H1 (cell line): ENCODE data around the gene ENTPD2. TPM values are rescaled to one million over a fixed set of nuclear protein-coding genes. Genes with fewer than 3 reads are reported as not detected.
A peak's percentile ranks its signal among the peaks of the same experiment; 100 is the strongest.

ENCODE experiments used
- CTCF ChIA-PET: fragments of 300-600 bp; sonication (Branson Sonifier 250); formaldehyde crosslinking; loops from one replicate; lab custom pipeline; 2021; ENCODE audit not compliant: partially characterized antibody; lab: Charles Lee
- POLR2A ChIA-PET: fragments of 300-600 bp; sonication (Branson Sonifier 250); formaldehyde crosslinking; loops from one replicate; lab custom pipeline; 2021; ENCODE audit warnings: inconsistent platforms; ENCODE audit not compliant: partially characterized antibody; lab: Charles Lee
- DNase-seq, 2 experiments: peaks; one replicate each; pipeline versions ENCODE4 v3.0.0 to v3.0.0-alpha.2; 2010 to 2022; ENCODE audit warnings: low spot score in 2 of 2, low read depth in 1 of 2, mixed read lengths in 1 of 2
- FAIRE-seq: peaks from 2 replicates; lab custom pipeline; 2011; peaks lifted over from hg19 to GRCh38; lab: Jason Lieb, UNC
- H2AFZ ChIP-seq: 2 replicates; pipeline ENCODE4 v1.8.1; 2012; ENCODE audit warnings: low read length, inconsistent platforms
- H2AK5ac ChIP-seq: 2 replicates; pipeline ENCODE4 v1.6.1; 2013; ENCODE audit warnings: low read depth, low read length
- H2BK120ac ChIP-seq: replicated peaks from 2 replicates; pipeline ENCODE3; 2013; ENCODE audit warnings: low read depth, low read length, inconsistent platforms
- H2BK12ac ChIP-seq: 2 replicates; pipeline ENCODE4 v1.6.1; 2013; ENCODE audit warnings: low read depth, low read length
- H2BK15ac ChIP-seq: 2 replicates; pipeline ENCODE4 v1.6.1; 2013; ENCODE audit warnings: low read length
- H2BK20ac ChIP-seq: 2 replicates; pipeline ENCODE4 v1.6.1; 2013; ENCODE audit warnings: low read length
- H2BK5ac ChIP-seq: 2 replicates; pipeline ENCODE4 v1.6.1; 2013; ENCODE audit warnings: low read depth, low read length
- H3K14ac ChIP-seq: 2 replicates; pipeline ENCODE4 v1.6.1; 2013; ENCODE audit warnings: inconsistent platforms; ENCODE audit not compliant: insufficient read length
- H3K18ac ChIP-seq: 2 replicates; pipeline ENCODE4 v1.6.1; 2013; ENCODE audit warnings: low read length; ENCODE audit errors: extremely low read depth
- H3K23ac ChIP-seq: 2 replicates; pipeline ENCODE4 v1.6.1; 2013; ENCODE audit warnings: inconsistent platforms; ENCODE audit not compliant: insufficient read length
- H3K23me2 ChIP-seq: 2 replicates; pipeline ENCODE4 v1.6.1; 2013; ENCODE audit warnings: low read depth, low read length
- H3K27ac ChIP-seq: 2 replicates; pipeline ENCODE4 v1.6.1; 2011; ENCODE audit warnings: low read depth, low read length, inconsistent platforms
- H3K27me3 ChIP-seq, 4 experiments: replicated peaks in 1 of 4; 1 replicate in 1 of 4; 2 replicates in 3 of 4; pipeline versions ENCODE4 v1.6.1 to v1.8.1; 2011 to 2013; ENCODE audit warnings: low read length in 3 of 4, mild to moderate bottlenecking in 3 of 4, inconsistent platforms in 2 of 4, mixed read lengths in 2 of 4, moderate library complexity in 1 of 4; ENCODE audit not compliant: control insufficient read depth in 3 of 4, insufficient read depth in 3 of 4; ENCODE audit errors: extremely low read depth in 1 of 4
- H3K36me3 ChIP-seq, 4 experiments: 2 replicates each; pipeline versions ENCODE4 v1.6.1 to v1.8.1; 2011 to 2013; ENCODE audit warnings: mild to moderate bottlenecking in 4 of 4, low read length in 3 of 4, moderate library complexity in 2 of 4, control low read depth in 1 of 4, inconsistent platforms in 1 of 4; ENCODE audit not compliant: insufficient read depth in 4 of 4, control insufficient read depth in 2 of 4
- H3K4ac ChIP-seq: replicated peaks from 2 replicates; pipeline ENCODE3; 2013; ENCODE audit warnings: low read length, low read depth, mixed read lengths, inconsistent platforms; ENCODE audit not compliant: insufficient read length
- H3K4me1 ChIP-seq, 4 experiments: replicated peaks in 1 of 4; 1 replicate in 1 of 4; 2 replicates in 3 of 4; pipeline versions ENCODE4 v1.6.1 to v1.8.1; 2011 to 2013; ENCODE audit warnings: low read length in 3 of 4, inconsistent platforms in 2 of 4, mixed read lengths in 1 of 4; ENCODE audit not compliant: insufficient read depth in 4 of 4, control insufficient read depth in 3 of 4
- H3K4me2 ChIP-seq, 2 experiments: 2 replicates each; pipeline versions ENCODE4 v1.6.1 to v1.8.1; 2011 to 2013; ENCODE audit warnings: low read depth in 2 of 2, low read length in 2 of 2, control low read depth in 1 of 2, inconsistent platforms in 1 of 2, mild to moderate bottlenecking in 1 of 2; ENCODE audit not compliant: insufficient read depth in 1 of 2
- H3K4me3 ChIP-seq, 4 experiments: fragments of 200-600, 300-600 bp in 1 of 4; sonication (generic), shearing (Covaris generic), sonication (Bioruptor Twin) in 1 of 4; 2 replicates each; pipeline versions ENCODE4 v1.5.1 to v1.8.1; 2011 to 2016; ENCODE audit warnings: low read length in 4 of 4, low read depth in 3 of 4, control low read depth in 2 of 4, inconsistent platforms in 2 of 4, mild to moderate bottlenecking in 2 of 4, mixed read lengths in 1 of 4, moderate library complexity in 1 of 4; ENCODE audit not compliant: insufficient read depth in 2 of 4; ENCODE audit errors: extremely low read depth in 1 of 4
- H3K56ac ChIP-seq: replicated peaks from 2 replicates; pipeline ENCODE3; 2013; ENCODE audit warnings: low read depth, mild to moderate bottlenecking, mixed read lengths, low read length, inconsistent platforms; ENCODE audit not compliant: insufficient read length
- H3K79me1 ChIP-seq: 2 replicates; pipeline ENCODE4 v1.6.1; 2013; ENCODE audit warnings: low read depth, low read length, control low read depth
- H3K79me2 ChIP-seq, 2 experiments: 2 replicates each; pipeline versions ENCODE4 v1.6.1 to v1.8.1; 2012 to 2013; ENCODE audit warnings: low read length in 2 of 2, mild to moderate bottlenecking in 2 of 2, inconsistent platforms in 1 of 2; ENCODE audit not compliant: insufficient read depth in 2 of 2, control insufficient read depth in 1 of 2
- H3K9ac ChIP-seq, 4 experiments: replicated peaks in 1 of 4; 1 replicate in 1 of 4; 2 replicates in 3 of 4; pipeline versions ENCODE4 v1.6.1 to v1.8.1; 2011 to 2013; ENCODE audit warnings: low read depth in 3 of 4, low read length in 3 of 4, control low read depth in 2 of 4, mild to moderate bottlenecking in 2 of 4, moderate library complexity in 2 of 4, inconsistent platforms in 1 of 4; ENCODE audit errors: extremely low read depth in 1 of 4
- H3K9me3 ChIP-seq, 2 experiments: 2 replicates each; pipeline versions ENCODE4 v1.6.1 to v1.8.1; 2012 to 2013; ENCODE audit warnings: mild to moderate bottlenecking in 2 of 2, moderate library complexity in 2 of 2, control low read depth in 1 of 2, inconsistent platforms in 1 of 2, low read depth in 1 of 2, low read length in 1 of 2, mixed read lengths in 1 of 2; ENCODE audit not compliant: insufficient read depth in 2 of 2
- H4K20me1 ChIP-seq, 2 experiments: replicated peaks in 1 of 2; 2 replicates each; pipeline versions ENCODE3 to v1.8.1; 2011 to 2013; ENCODE audit warnings: inconsistent platforms in 2 of 2, low read length in 2 of 2, mild to moderate bottlenecking in 1 of 2; ENCODE audit not compliant: insufficient read depth in 2 of 2, control insufficient read depth in 1 of 2
- H4K5ac ChIP-seq: 2 replicates; pipeline ENCODE4 v1.6.1; 2013; ENCODE audit warnings: low read length, low read depth, mixed read lengths, inconsistent platforms; ENCODE audit not compliant: insufficient read length
- H4K8ac ChIP-seq: 2 replicates; pipeline ENCODE4 v1.8.0; 2013; ENCODE audit warnings: mild to moderate bottlenecking, moderate library complexity, low read length, inconsistent platforms; ENCODE audit not compliant: insufficient read depth; ENCODE audit errors: extremely low read depth
- H4K91ac ChIP-seq: replicated peaks from 2 replicates; pipeline ENCODE3; 2013; ENCODE audit warnings: low read length, mixed read lengths, inconsistent platforms; ENCODE audit not compliant: insufficient read length
- E2F6 ChIP-seq: IDR thresholded peaks from 2 replicates; pipeline ENCODE4 v1.6.1; 2012; ENCODE audit warnings: inconsistent platforms
- GABPA ChIP-seq: IDR thresholded peaks from 2 replicates; pipeline ENCODE4 v1.6.1; 2011; ENCODE audit warnings: mild to moderate bottlenecking, low read length, moderate library complexity, borderline replicate concordance; ENCODE audit not compliant: insufficient read depth
- KDM5A ChIP-seq: fragments of 200-600 bp; IDR thresholded peaks from 2 replicates; pipeline ENCODE4 v1.7.1; 2012; ENCODE audit warnings: mild to moderate bottlenecking, low read length, inconsistent platforms, mixed read lengths
- MAFK ChIP-seq: IDR thresholded peaks from 2 replicates; pipeline ENCODE4 v1.6.1; 2012; ENCODE audit warnings: low read depth, mild to moderate bottlenecking, improper control_type of control experiment, low read length
- RAD21 ChIP-seq, 2 experiments: IDR thresholded peaks in 1 of 2; conservative IDR thresholded peaks in 1 of 2; 2 replicates each; pipeline ENCODE4 v1.6.1; 2011; ENCODE audit warnings: low read depth in 2 of 2, low read length in 2 of 2, improper control_type of control experiment in 1 of 2, inconsistent platforms in 1 of 2, mild to moderate bottlenecking in 1 of 2, moderate library complexity in 1 of 2
- SP1 ChIP-seq: IDR thresholded peaks from 2 replicates; pipeline ENCODE4 v1.6.1; 2011; ENCODE audit warnings: low read depth, low read length
- SUZ12 ChIP-seq: fragments of 200-600 bp; sonication (generic); IDR thresholded peaks from 2 replicates; pipeline ENCODE4 v1.6.1; 2012; ENCODE audit warnings: mild to moderate bottlenecking, inconsistent platforms, low read length, moderate library complexity, mixed read lengths
- USF2 ChIP-seq: IDR thresholded peaks from 2 replicates; pipeline ENCODE4 v1.6.1; 2011; ENCODE audit warnings: low read length, improper control_type of control experiment
- WGBS, 2 experiments: shearing (Covaris generic) in 1 of 2; methylation state at CpG; one replicate each; pipeline versions ENCODE4 v1.1.6 to v1.1.7; 2013 to 2015; ENCODE audit warnings: low lambda C conversion rate in 2 of 2, mixed read lengths in 2 of 2, inconsistent platforms in 1 of 2, low coverage in 1 of 2, missing lambda C conversion rate in 1 of 2; ENCODE audit not compliant: insufficient replicate concordance in 2 of 2, insufficient coverage in 1 of 2, insufficient read length in 1 of 2; ENCODE audit errors: extremely low coverage in 1 of 2, missing lambda C conversion rate in 1 of 2; 5-methylcytosine and 5-hydroxymethylcytosine counted together
- polyA plus RNA-seq, 7 experiments: library from polyadenylated mRNA; depleted of rRNA in 3 of 7; stranded (reverse) in 5 of 7; unstranded in 2 of 7; fragments of >200 nt in 5 of 7; fragments of 200-250 nt in 2 of 7; gene quantifications; 1 replicate in 5 of 7; 2 replicates in 1 of 7; 4 replicates in 1 of 7; pipeline versions ENCODE4 v1.2.1 to v1.2.3, GENCODE V29; 2011 to 2013; ENCODE audit warnings: missing spikeins in 2 of 7, mixed read lengths in 2 of 7
- total RNA-seq: library from RNA; stranded (reverse); fragmentation: NEBNext Ultra II Directional; extraction: Animal tissue kit (Norgen Biotek cat#: 25700); gene quantifications from 2 replicates; pipeline ENCODE4 v1.2.1, GENCODE V29; 2021

The ENTPD2 gene
- total and polyA plus RNA-seq, 2 of the 8 experiments (the other 6 are each of a cell fraction or from before 2014, with no cell fraction given): 0.65 to 3.8 TPM

GRCh38 chr9:137042751-137043727 is 10.8 kb downstream of the ENTPD2 start:
- Histone ChIP-seq H3K4me1 (peaks cover 3 to 8% (median 5%) of the 10 kb centered on the region in 4 experiments; a peak in 6 of 7 replicates), H4K91ac (no peak overlapping the region), H4K20me1 (peaks cover 7 to 19% of the 10 kb centered on the region in 2 experiments), H3K14ac (no peak overlapping the region), H3K79me1 (peaks cover 9% of the 10 kb centered on the region), H3K18ac (no peak overlapping the region), H2AK5ac (no peak overlapping the region), H3K4ac (no peak overlapping the region), H3K9ac (no peak overlapping the region), H3K23me2 (peaks cover 11% of the 10 kb centered on the region; the same call in 1 of the 2 replicates), H4K8ac (peak overlapping the region; percentile 68), H3K4me3 (no peak overlapping the region), H2BK5ac (no peak overlapping the region), H4K5ac (no peak overlapping the region), H3K27me3 (peaks cover 8 to 25% (median 16%) of the 10 kb centered on the region in 4 experiments; a peak in 6 of 7 replicates), H3K36me3 (peaks cover 0 to 3% (median 0%) of the 10 kb centered on the region in 4 experiments; a peak in 1 of 8 replicates), H3K27ac (no peak overlapping the region), H2BK12ac (no peak overlapping the region), H2AFZ (no peak overlapping the region), H2BK120ac (no peak overlapping the region), H3K9me3 (no peaks in the 10 kb centered on the region), H3K23ac (no peak overlapping the region), H3K79me2 (peaks cover 0 to 4% of the 10 kb centered on the region in 2 experiments; a peak in 1 of 4 replicates), H3K56ac (no peak overlapping the region), H2BK15ac (no peak overlapping the region), H2BK20ac (no peak overlapping the region), H3K4me2 (no peak overlapping the region)
- DNase-seq: no peak
- no peak for FAIRE-seq
- ChIA-PET CTCF (interaction anchor here (1.4 to 4.1 kb wide), 4 partner anchors 8 to 24 kb away, joined by 3 to 27 read pairs (median 12); no protein-coding TSS in a partner anchor), POLR2A (interaction anchor here (2.4 kb wide), 1 partner anchor 13 kb away, joined by 5 read pairs; no protein-coding TSS in a partner anchor)
- WGBS, 2 experiments: 86% methylated on average over 21 of the region's 36 CpGs; no CpG with 5 or more reads in 1 of the 2 experiments
- TF ChIP-seq RAD21 (IDR thresholded peaks at IDR 0.05 in 1 of 2, conservative IDR thresholded peaks at IDR 0.05 in 1 of 2; ENCODE audit: low read depth in 2 of 2, low read length in 2 of 2) (no peak), SP1 (no peak), KDM5A (no peak), GABPA (no peak), E2F6 (no peak), SUZ12 (no peak), USF2 (no peak), MAFK (no peak)
